AG09309 (cell line): ENCODE data around the gene MUC2.

Source experiments
- DNase-seq: peaks from one replicate; pipeline ENCODE4 v3.0.0-alpha.2; 2010; ENCODE audit warnings: low read depth
- H3K4me3 ChIP-seq: 2 replicates; pipeline ENCODE4 v1.5.1; 2011; ENCODE audit warnings: mild to moderate bottlenecking, low read depth, low read length, moderate library complexity; ENCODE audit not compliant: control insufficient read depth
- TF ChIP-seq, protein P1 (sequence below): IDR thresholded peaks from 2 replicates; pipeline ENCODE4 v1.5.1; 2011; ENCODE audit warnings: mild to moderate bottlenecking, low read depth, low read length, inconsistent platforms; ENCODE audit not compliant: insufficient read depth, control insufficient read depth; ENCODE audit errors: missing control alignments

The MUC2 gene

DNA sequence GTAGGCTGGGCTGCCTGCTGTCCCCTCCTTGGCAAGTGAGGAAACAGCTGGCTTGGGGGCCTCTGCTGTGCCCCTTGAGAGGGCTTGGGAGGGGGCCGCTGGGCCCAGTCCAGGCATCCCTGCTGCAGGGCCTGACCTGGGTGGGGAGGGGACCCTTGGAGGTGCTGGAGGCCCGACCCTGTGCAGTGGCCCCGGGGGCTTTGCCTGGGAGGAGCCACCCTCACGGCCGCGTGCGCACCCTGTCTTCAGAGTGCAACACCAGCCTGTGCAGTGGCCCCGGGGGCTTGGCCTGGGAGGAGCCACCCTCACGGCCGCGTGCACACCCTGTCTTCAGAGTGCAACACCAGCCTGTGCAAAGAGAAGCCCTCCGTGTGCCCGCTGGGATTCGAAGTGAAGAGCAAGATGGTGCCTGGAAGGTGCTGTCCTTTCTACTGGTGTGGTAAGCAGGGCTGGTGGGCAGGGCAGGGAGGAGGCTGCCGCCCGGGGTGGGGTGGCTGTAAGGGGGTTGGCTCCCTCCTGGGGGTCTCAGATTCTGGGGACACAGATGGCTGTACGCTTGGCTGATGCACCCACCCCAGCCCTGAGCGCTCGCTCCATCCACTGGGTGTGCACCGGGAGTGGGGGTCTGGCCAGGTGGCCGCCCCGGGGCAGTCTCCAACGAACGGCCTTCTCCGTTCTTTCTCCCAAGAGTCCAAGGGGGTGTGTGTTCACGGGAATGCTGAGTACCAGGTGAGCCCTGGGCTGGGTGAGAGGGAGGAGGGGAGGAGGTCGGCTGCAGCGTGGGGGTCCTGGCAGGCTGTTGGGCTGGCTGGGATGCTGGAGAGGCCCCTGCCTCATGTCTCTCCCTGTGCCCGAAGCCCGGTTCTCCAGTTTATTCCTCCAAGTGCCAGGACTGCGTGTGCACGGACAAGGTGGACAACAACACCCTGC lies 32.9 kb downstream of the MUC2 start:
- H3K4me3 ChIP-seq: no peak overlapping the region
- TF ChIP-seq, protein P1, sequence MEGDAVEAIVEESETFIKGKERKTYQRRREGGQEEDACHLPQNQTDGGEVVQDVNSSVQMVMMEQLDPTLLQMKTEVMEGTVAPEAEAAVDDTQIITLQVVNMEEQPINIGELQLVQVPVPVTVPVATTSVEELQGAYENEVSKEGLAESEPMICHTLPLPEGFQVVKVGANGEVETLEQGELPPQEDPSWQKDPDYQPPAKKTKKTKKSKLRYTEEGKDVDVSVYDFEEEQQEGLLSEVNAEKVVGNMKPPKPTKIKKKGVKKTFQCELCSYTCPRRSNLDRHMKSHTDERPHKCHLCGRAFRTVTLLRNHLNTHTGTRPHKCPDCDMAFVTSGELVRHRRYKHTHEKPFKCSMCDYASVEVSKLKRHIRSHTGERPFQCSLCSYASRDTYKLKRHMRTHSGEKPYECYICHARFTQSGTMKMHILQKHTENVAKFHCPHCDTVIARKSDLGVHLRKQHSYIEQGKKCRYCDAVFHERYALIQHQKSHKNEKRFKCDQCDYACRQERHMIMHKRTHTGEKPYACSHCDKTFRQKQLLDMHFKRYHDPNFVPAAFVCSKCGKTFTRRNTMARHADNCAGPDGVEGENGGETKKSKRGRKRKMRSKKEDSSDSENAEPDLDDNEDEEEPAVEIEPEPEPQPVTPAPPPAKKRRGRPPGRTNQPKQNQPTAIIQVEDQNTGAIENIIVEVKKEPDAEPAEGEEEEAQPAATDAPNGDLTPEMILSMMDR: no peak
- DNase-seq: no peak

DNA sequence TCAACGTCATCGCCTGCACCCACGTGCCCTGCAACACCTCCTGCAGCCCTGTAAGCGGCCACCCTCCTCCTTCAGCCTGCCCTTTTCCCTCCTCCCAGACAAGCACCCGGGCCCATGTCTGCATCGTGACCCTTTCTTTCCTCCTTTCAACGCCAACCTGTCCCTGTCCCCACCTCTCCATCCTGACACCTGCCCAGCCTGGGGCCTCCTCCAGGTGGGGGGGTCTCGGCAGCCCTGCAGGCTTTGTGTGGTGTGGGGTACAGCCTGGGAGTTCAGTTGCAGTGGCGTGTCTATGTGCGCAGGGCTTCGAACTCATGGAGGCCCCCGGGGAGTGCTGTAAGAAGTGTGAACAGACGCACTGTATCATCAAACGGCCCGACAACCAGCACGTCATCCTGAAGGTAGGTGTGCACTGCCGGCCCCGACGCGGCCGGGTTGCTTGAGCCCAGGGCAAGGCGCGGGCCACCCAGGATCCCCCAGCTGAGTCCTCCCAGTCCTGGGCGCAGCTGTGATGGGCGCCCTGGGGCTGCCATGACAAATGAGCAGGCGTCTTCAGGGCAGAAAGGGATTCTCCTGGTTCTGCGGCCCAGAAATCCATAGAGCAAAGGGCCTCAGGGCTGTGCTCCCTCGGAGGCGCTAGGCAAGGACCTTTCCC lies 33.7 kb downstream of the MUC2 start:
- no peak overlapping the region for H3K4me3 ChIP-seq
- TF ChIP-seq, protein P1: no peak
- no peak for DNase-seq

DNA sequence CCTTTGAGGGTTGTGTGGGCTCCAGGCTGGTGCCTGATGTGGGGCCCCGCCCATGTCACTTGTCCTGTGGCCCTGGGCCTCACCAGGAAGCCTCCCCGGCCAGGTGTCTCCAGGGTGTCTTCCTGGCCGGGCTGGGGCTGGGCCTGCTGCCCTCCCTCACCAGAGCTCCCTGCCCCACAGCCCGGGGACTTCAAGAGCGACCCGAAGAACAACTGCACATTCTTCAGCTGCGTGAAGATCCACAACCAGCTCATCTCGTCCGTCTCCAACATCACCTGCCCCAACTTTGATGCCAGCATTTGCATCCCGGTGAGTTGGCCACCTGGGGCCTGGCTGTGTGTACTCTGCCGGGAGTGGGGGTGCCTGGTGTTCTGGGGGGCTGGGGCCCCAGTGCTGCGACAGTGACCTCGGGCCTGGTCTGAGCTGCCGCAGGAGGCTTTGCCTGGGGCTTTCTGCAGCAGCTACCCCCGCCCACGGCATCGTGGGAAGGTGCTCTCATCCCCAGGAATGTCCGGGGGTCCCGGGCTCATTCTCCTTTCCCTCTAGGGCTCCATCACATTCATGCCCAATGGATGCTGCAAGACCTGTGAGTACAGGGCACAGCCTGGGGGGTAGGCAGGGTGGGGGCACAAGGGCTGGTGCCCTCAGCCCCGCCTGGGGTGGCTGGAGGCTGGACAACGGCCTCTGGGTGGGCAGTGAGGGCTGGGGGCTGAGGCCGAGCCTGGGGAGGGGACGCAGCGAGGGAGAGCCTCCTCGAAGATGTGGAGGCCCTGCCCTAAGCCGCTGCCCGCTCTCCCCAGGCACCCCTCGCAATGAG lies 34.6 kb downstream of the MUC2 start:
- TF ChIP-seq, protein P1: no peak
- no peak for DNase-seq
- no peak overlapping the region for H3K4me3 ChIP-seq

DNA sequence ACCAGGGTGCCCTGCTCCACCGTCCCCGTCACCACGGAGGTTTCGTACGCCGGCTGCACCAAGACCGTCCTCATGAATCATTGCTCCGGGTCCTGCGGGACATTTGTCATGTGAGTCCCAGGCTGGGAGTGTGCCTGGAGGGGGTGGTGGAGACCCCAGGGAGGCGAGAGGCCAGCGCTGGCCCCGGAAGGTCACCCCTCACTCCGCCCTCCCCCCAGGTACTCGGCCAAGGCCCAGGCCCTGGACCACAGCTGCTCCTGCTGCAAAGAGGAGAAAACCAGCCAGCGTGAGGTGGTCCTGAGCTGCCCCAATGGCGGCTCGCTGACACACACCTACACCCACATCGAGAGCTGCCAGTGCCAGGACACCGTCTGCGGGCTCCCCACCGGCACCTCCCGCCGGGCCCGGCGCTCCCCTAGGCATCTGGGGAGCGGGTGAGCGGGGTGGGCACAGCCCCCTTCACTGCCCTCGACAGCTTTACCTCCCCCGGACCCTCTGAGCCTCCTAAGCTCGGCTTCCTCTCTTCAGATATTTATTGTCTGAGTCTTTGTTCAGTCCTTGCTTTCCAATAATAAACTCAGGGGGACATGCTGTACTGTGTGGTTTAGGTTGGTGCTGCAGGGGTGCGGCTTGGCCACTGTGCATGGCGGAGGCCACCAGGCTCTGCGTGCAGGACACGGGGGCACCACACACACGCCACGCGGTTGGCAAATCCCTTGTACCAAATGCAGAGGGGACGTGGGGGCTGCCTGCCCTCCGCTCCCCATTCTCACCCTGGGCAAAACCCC lies 35.4 kb downstream of the MUC2 start:
- no peak for DNase-seq
- TF ChIP-seq, protein P1: no peak
- no peak overlapping the region for H3K4me3 ChIP-seq

DNA sequence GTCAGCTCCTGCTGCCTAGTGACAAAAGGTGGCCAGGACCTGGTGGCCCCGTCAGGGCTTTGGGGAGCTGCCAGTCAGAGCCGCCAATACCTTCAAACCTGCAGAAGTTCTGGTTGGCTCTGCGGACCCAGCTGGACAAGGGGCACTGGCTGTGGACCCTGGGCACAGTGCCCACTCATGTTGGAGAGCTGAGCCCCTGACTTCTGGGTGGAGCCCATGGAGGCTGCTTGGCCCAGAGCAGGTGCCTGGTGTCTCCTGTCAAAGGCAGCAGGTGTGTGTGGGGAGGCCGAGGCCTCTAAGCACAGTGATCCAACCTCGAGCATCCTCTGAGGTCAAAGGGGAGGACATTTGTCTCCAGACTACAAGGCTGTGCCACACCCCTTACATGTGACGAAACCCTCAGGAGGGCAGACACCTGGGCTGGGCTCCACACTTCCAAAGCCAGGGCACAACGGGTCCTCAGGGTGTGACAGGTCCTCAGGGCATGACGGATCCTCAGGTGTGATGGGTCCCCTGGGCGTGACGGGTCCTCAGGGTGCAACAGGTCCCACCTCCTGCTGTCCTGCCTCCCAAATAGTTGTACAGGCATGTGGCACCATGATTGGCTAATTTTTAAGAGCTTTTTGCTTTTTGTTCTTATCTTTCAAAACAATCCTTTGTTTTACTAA lies 37.0 kb downstream of the MUC2 start:
- TF ChIP-seq, protein P1: no peak
- DNase-seq: no peak

More for the DNA sequence above, 37.0 kb downstream of the MUC2 start:
- no peak overlapping the region for H3K4me3 ChIP-seq
